Stimulated activated CD8-positive, alpha-beta memory T cell treated with anti-CD3 and anti-CD28 coated beads, Interleukin-4, amount 100 ng/mL, for 48 hours (primary cell): ENCODE data around the gene DLG5.
"Not testable (repeated sequence)": the region's sequence is repeated elsewhere in the genome, so short reads cannot be mapped to it uniquely, and the experiment has no call there.

Experiments used
- DNase-seq: peaks from one replicate; pipeline ENCODE4 v3.0.0-alpha.2; 2020

Gene DLG5

GRCh38 chr10:77789861-77790260 is 136.7 kb downstream of the DLG5 start:
- DNase-seq, result no peak

GRCh38 chr10:77789016-77789415 is 137.5 kb downstream of the DLG5 start:
- DNase-seq, result no peak

- no peak for DNase-seq
These were observed 138.0 kb downstream of the DLG5 start for GRCh38 chr10:77788496-77789010.

GRCh38 chr10:77787440-77787839 is 139.1 kb downstream of the DLG5 start:
- no peak for DNase-seq

- DNase-seq, result no peak
These were observed 141.7 kb downstream of the DLG5 start for GRCh38 chr10:77784856-77785255.

- no peak for DNase-seq
These were observed 144.1 kb downstream of the DLG5 start for GRCh38 chr10:77782328-77783061.

GRCh38 chr10:77781451-77782327 is 144.9 kb downstream of the DLG5 start:
- DNase-seq, result no peak

GRCh38 chr10:77780180-77780579 is 146.4 kb downstream of the DLG5 start:
- no peak for DNase-seq

- DNase-seq, result no peak
These were observed 150.1 kb downstream of the DLG5 start for GRCh38 chr10:77776487-77776886.

GRCh38 chr10:77774940-77775391 is 151.6 kb downstream of the DLG5 start:
- no peak for DNase-seq

- DNase-seq, result no peak
These were observed 152.7 kb downstream of the DLG5 start for GRCh38 chr10:77773631-77774426.

- not testable (repeated sequence) for DNase-seq
These were observed 153.5 kb downstream of the DLG5 start for GRCh38 chr10:77772852-77773600.

GRCh38 chr10:77771851-77772250 is 154.7 kb downstream of the DLG5 start:
- no peak for DNase-seq

- DNase-seq, result no peak
These were observed 155.1 kb downstream of the DLG5 start for GRCh38 chr10:77771450-77771849.

GRCh38 chr10:77770868-77771175 is 155.7 kb downstream of the DLG5 start:
- no peak for DNase-seq

GRCh38 chr10:77770081-77770867 is 156.3 kb downstream of the DLG5 start:
- no peak for DNase-seq

GRCh38 chr10:77768039-77768438 is 158.5 kb downstream of the DLG5 start:
- DNase-seq, result no peak

- no peak for DNase-seq
These were observed 162.8 kb downstream of the DLG5 start for GRCh38 chr10:77763453-77764430.

GRCh38 chr10:77758406-77758805 is 168.1 kb downstream of the DLG5 start:
- DNase-seq, result not testable (repeated sequence)
